Measurements from ENCODE around the gene SCG5.
"Not testable (repeated sequence)": the region's sequence is repeated elsewhere in the genome, so short reads cannot be mapped to it uniquely, and the experiment has no call there.

Gene SCG5, protein sequence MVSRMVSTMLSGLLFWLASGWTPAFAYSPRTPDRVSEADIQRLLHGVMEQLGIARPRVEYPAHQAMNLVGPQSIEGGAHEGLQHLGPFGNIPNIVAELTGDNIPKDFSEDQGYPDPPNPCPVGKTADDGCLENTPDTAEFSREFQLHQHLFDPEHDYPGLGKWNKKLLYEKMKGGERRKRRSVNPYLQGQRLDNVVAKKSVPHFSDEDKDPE

DNA sequence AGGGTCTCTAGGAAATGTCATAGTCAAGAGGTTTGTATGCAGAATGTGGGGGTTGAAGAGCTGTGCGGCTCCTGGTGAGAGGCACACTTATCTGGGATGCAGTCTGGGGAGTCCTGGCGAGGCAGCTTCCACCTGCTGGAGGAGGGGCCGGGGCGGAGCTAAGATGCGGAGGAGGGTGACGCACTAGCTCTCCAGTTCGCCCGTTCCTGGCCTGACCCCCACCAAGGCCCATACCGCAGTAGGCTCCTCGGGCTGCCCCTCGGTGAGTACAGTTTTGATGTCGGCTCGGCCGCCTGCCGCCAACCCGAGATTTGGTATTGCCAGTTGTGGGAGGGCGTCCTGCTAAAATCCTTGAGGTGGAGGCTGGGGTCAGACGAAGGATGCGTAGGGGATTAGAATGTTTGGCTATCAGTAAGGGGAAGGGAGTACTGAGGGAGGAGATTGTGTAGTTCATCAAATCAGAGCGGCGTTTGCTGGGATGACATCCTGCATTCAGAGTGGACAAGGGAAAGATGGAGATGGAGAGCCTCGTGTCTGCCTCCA is at the start of gene SCG5:
SCG5 (plus strand) TSS at position 194 of the 543 bp plus-strand sequence. CDS start 1,883 bp downstream, outside the sequence.
- in situ Hi-C loops (cut with HindIII; ENCODE audit: low pct_ligation_motif_present, low pct_unique_long_range_greater_than_20kb, low sequenced_read_pairs), result no loop called here
- peak; percentile 78 for DNase-seq

DNA sequence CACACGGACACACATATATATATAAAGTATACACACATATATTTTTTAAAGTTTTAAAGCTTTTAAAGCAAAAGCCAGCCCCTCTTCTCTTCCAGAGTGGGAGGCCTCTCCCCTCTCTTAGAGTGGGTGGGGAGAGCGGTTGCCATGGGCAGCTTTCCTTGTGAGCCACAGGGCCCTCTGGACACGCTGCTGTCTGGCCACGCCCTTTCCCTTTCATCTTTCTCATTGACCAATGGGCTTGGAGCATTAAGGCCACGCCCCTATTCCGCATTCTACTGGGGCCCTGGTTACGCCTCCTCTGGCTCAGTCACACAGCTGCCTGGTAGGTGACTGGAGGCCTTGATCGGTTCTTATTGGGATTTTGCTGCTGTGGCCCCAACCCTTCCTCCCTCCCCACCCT is 48.4 kb upstream of the SCG5 start, which contains the start of gene GOLGA8N:
GOLGA8N (plus strand) TSS at position 306 of the 400 bp plus-strand sequence.
- in situ Hi-C loops (cut with HindIII; ENCODE audit: low pct_ligation_motif_present, low pct_unique_long_range_greater_than_20kb, low sequenced_read_pairs), result not testable (repeated sequence)

DNA sequence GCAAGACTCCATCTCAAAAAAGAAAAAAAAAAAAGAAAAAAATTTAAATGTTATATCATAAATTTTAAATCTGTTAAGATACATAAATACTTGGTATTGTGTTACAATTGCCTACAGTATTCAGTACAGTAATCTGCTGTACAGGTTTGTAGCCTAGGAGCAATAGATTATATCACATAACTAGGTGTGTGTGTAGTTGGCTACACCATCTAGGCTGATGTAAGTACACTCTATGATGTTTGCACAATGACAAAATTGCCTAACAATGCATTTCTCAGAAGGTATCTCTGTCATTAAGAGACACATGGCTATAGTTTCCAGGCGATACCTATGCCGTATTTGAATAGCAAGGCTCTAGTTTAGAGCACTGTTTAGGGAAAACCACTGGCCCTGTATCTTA is 32.0 kb upstream of the SCG5 start:
- in situ Hi-C loops (cut with HindIII; ENCODE audit: low pct_ligation_motif_present, low pct_unique_long_range_greater_than_20kb, low sequenced_read_pairs); DNase-seq: not testable (repeated sequence)

More for the DNA sequence above, 48.4 kb upstream of the SCG5 start, which contains the start of gene GOLGA8N:
- DNase-seq, result not testable (repeated sequence)

DNA sequence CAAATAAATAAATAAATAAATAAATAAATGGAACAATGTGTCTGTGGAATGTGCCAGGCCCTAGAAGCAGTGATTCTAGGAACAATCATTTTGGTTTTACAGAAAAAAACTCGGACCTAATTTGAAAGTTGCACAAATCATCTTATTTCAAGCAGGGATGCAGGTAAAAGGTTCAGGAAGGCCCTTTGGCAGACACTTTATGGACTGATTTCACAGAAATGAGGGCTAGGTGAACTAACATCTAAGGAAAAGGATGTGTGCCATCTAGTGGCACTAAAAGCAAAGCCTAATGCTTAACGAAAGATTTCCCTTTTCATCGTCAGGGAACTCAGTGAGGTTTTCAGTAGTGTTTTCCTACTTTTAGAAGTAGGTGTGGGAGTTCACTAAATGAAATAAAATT is 30.8 kb upstream of the SCG5 start:
- in situ Hi-C loops (cut with HindIII; ENCODE audit: low pct_ligation_motif_present, low pct_unique_long_range_greater_than_20kb, low sequenced_read_pairs), result not testable (repeated sequence)
- DNase-seq, result peak; percentile 35

DNA sequence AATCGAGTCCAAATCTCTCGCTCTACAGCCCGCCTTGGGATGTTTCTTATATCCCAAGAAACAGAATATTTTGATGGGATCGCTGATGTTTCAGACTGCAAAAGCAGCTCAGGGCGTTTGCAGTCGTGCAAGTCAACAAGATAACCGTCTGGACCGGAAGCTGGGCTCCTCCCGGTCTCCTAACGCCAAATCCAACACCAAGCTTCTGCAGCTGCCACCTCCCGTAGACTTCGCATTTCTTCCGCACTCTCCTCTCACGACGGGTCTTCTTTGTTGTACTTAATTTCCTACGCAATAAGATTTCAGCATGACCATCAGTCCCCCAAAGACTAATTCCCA is 26.8 kb upstream of the SCG5 start:
- in situ Hi-C loops (cut with HindIII; ENCODE audit: low pct_ligation_motif_present, low pct_unique_long_range_greater_than_20kb, low sequenced_read_pairs); DNase-seq: not testable (repeated sequence)

DNA sequence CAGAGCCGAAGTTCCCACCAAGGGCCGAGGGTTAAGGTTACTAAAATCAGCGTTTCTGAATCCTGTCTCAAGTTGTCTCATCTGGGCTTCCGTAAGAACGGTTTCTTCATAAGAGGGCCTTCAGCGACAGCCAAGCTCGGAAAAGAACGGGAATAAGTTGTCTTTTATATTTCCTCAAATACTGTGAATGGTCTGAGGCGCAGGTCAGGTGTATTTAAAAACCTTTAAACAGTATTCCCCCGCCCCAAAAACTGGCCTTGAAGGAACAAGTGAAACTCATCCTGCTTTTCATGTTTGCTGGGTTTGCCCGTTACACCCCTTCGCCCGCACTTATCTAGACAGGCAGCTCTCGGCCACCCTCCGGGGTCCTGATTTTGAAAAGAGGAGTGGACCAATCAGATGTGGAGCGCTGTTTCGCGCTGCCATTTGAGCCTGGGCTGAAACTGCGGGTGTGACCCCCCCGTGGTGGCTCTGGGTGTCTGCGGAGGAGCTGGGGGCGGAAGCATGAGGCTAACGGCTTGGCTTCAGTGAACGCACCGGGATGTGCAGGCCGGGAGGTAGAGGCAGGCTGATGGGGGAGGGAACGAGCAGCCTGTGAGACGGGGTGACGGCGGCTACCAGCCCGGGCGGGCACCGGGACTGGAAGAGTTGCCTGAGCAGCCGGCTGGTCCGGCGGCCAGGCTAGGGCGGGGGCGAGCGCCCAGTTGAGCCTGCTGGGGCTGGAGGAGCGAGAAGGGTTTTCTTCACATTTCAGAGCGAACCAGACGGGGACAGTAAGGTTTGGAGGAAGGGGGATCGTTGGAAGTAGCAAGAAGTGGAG is 26.2 kb upstream of the SCG5 start, which contains the start of gene ARHGAP11A:
ARHGAP11A (plus strand) TSS at position 454 of the 820 bp plus-strand sequence. CDS start 708 bp downstream, outside the sequence.
- in situ Hi-C loops (cut with HindIII; ENCODE audit: low pct_ligation_motif_present, low pct_unique_long_range_greater_than_20kb, low sequenced_read_pairs), result not testable (repeated sequence)
- DNase-seq, result peak; percentile 88

DNA sequence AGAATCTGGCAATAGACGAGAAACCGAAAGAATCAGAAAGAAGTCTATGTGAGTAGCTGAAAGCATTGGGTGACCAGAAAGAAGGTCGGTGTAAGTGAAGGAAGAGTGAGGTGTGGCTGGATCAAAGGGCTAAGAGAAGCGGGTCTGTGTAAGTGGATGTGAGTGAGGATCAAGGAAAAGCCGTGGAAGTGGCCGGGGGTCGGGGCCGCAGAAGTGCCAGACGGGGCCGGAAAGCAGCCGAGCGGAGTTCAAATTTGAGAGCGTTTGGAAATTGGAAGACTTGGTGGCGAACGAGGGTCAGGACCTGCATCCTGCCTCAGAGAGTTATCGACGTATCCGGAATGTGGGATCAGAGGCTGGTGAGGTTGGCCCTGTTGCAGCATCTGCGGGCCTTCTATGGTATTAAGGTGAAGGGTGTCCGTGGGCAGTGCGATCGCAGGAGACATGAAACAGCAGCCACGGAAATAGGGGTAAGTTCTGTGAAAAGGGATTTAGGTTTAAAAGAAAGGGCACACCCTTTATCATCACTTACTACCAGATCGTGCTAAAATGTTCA is 25.6 kb upstream of the SCG5 start:
- in situ Hi-C loops (cut with HindIII; ENCODE audit: low pct_ligation_motif_present, low pct_unique_long_range_greater_than_20kb, low sequenced_read_pairs), result not testable (repeated sequence)
- peak; percentile 24 for DNase-seq

DNA sequence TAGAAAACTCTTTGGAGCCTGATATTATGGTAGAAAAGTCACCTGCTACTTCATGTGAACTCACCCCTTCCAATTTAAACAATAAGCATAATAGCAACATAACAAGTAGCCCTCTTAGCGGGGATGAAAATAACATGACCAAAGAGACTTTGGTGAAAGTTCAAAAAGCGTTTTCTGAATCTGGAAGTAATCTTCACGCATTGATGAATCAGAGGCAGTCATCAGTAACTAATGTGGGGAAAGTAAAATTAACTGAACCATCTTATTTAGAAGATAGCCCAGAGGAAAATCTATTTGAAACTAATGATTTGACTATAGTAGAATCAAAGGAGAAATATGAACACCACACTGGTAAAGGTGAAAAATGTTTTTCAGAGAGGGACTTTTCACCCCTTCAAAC is 5.1 kb upstream of the SCG5 start:
- in situ Hi-C loops (cut with HindIII; ENCODE audit: low pct_ligation_motif_present, low pct_unique_long_range_greater_than_20kb, low sequenced_read_pairs), result no loop called here
- no peak for DNase-seq

DNA sequence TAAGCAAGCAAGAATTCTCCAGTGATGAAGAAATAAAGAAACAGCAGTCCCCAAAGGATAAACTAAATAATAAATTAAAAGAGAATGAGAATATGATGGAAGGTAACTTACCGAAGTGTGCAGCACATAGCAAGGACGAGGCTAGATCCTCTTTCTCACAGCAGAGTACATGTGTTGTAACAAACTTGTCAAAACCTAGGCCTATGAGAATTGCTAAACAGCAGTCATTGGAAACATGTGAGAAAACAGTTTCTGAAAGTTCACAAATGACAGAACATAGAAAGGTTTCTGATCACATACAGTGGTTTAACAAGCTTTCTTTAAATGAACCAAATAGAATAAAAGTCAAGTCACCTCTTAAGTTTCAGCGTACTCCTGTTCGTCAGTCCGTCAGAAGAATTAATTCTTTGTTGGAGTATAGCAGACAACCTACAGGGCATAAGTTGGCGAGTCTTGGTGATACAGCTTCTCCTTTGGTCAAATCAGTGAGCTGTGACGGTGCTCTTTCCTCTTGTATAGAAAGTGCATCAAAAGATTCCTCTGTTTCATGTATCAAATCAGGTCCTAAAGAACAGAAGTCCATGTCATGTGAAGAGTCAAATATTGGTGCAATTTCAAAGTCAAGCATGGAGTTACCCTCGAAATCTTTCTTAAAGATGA is 4.5 kb upstream of the SCG5 start:
- in situ Hi-C loops (cut with HindIII; ENCODE audit: low pct_ligation_motif_present, low pct_unique_long_range_greater_than_20kb, low sequenced_read_pairs), result no loop called here
- DNase-seq, result no peak

DNA sequence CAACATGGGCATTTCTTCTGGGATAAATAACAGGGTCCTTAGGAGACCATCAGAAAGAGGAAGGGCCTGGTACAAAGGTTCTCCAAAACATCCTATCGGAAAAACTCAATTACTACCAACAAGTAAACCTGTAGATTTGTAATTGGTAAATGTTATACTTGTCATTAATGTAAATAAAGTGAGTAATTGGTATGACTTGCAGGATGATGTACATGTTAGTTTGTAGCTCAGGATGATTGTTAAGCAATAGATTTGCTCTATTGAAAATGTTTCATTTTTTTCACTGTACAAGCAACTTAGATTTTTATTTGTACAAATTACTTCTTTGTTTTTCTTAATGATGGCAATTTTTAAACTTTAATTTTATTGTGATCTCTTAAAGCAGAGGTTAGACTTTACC is 3.8 kb upstream of the SCG5 start:
- DNase-seq, result no peak
- in situ Hi-C loops (cut with HindIII; ENCODE audit: low pct_ligation_motif_present, low pct_unique_long_range_greater_than_20kb, low sequenced_read_pairs), result no loop called here

DNA sequence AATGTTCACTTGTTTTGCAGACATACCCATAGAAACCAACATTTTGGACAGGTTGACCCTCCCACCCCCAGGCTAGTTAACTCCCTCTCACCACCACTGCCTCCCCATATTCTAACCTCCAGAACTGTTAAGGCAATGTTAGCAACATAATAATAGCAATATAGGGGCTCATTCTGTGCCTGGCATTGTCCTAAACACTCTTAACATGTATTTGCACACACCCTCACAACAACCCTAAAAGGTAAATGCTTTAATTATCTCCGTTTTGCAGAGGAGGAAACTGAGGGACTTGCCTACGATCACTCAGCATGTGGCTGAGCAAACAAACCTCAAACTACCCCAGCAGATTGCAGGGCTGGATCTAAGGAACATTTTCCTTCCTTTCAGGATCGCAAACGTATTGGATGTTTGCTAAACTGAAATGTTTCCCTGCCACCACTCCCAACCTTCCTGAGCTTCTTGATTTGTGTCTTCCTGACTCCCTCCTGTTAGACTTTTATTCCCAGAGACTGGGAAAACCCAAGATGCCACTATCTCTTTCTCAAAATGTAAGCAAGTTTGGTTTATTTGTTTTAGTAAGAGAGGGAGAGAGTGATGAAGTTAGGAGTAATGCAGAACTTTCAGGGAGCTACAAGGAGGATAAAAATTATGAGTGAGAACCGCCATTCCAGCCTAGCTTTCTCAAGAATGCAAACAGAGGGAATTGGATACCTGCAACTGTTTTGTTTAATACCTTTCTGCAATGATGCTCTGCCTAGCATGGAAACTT is 1.3 kb downstream of the SCG5 start:
- DNase-seq, result no peak

DNA sequence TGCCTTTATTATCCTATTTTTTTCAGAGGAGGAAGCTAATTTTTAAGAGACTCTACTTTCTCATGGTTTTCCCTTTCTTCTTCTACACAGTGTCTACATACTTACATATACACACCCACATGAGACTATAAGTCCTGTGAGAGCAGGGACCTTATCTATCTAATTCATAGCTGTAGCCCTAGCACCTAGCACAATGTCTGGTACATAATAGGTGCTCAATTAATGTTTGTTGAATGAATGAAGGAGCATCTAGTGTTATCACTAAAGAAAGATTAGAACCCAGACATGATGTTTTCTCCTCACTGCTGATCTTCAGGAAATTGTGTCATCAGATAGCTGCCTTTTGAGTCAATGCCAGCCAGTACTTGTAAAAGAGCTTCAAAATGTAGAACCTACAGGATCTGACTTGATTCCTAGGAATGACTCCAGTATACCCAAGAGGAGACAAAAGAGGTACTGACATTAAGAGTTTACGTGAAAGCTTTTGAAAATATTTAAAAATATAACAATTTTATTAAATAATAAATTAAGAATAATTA is 2.5 kb downstream of the SCG5 start:
- DNase-seq, result no peak
- in situ Hi-C loops (cut with HindIII; ENCODE audit: low pct_ligation_motif_present, low pct_unique_long_range_greater_than_20kb, low sequenced_read_pairs), result no loop called here

More for the DNA sequence above, 1.3 kb downstream of the SCG5 start:
- in situ Hi-C loops (cut with HindIII; ENCODE audit: low pct_ligation_motif_present, low pct_unique_long_range_greater_than_20kb, low sequenced_read_pairs), result no loop called here

DNA sequence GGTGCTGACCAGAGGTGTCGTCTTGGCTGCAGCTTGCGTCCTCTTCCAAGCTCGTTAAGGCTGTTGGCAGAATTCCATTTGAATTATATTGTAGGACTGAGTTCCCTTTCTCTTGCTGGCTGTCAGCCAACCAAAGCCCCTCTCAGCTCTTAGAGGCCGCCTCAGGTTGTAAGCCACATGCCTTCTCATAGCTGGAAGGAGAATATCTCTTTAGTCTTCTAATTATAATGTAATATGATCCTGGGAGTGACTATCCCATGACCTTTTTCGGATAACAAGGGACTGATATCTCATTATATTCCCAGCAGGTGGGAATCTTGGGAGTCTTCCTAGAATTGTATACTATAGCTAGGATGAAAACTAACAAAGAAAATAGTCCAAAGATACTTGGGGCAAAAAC is 4.8 kb downstream of the SCG5 start:
- in situ Hi-C loops (cut with HindIII; ENCODE audit: low pct_ligation_motif_present, low pct_unique_long_range_greater_than_20kb, low sequenced_read_pairs), result no loop called here
- DNase-seq, result no peak

DNA sequence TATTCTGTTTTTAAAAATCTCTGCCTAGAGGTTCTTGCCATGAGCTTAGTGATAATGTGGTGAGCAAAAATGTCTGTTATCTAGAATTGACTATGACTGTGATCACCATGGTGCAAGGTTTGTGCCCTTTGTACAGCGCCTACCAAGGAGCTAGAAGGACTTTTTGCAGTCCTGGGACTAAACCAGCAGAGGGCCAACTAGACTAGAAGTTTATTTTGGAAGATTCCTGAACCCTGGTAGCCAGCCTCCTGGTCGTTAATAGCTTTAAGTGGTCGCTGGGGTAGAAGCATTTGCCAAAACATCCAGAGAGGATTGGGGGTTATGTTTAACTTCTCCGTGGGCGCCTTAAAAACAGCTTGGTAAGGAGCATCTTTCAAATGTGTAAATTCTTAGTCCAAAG is 7.8 kb downstream of the SCG5 start:
- in situ Hi-C loops (cut with HindIII; ENCODE audit: low pct_ligation_motif_present, low pct_unique_long_range_greater_than_20kb, low sequenced_read_pairs), result no loop called here
- peak; percentile 12 for DNase-seq

DNA sequence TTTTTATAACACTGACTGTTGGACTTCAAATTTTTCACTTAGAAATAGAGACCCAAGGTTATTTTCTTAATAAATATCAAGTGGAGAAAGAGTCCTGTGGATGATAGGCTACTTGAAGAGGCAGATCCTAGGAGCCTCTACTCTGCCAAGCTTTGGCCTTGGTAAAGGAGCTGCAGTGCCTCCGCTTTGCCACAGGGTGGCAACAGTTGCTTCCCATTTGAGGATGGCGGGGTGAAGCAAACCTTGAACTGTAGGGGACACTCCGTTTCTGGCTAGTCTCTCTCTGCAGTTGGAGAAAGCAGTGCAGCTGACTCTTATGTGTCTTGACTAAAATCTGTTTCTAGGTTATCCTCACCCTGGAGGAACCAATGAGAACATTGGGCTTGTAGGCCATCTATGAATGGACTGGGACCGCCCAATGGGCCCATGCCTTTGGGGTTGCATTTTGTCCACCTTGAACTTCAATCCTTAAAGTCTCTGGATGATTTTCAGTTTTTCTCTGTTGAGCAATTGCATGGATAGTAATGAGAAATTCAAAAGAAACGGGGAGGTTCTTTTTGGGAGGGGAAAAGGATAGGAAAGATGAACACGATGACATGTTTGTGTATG is 9.8 kb downstream of the SCG5 start:
- in situ Hi-C loops (cut with HindIII; ENCODE audit: low pct_ligation_motif_present, low pct_unique_long_range_greater_than_20kb, low sequenced_read_pairs), result no loop called here
- DNase-seq, result peak; percentile 63

DNA sequence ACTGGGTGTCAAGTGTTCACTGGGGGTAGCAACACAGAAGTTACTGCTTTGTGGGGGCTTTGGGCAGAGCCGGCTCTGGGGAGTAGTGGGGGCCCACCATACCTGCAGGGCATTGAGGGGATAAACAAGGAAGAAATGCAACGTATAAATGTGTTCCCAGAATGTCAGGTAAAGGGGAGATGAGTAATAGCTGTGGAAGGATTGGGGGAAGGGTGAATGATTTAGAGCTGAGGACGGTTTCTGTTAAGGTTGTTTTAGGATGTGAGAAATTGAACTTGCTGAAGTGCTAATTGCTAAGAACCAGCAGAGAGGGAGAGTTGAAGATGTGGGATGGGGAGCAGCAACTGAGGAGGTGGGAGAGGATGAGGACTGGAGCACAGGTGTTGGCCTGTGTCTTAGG is 10.7 kb downstream of the SCG5 start:
- in situ Hi-C loops (cut with HindIII; ENCODE audit: low pct_ligation_motif_present, low pct_unique_long_range_greater_than_20kb, low sequenced_read_pairs), result no loop called here
- DNase-seq, result no peak

DNA sequence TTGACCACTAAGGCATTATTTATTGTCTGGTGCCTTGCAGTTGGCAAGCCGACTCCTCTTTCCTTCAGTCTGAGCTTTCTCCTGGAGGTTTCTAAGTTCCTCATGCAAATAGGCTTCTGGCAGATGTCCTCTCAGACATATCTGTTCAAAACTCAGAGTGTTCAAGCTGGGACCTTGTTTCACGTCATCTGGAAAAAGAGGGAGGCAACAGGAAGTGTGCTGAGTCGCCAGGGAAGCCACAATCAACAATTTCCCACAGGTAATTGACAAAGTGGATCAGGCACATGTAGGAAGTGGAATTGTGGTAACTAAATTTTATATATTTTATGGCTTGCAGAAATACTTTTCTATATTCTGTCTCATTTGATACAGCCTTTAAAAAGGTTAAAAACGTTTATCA is 14.6 kb downstream of the SCG5 start:
- DNase-seq, result no peak
- in situ Hi-C loops (cut with HindIII; ENCODE audit: low pct_ligation_motif_present, low pct_unique_long_range_greater_than_20kb, low sequenced_read_pairs), result no loop called here

All from ACHN (cell line).